Neural progenitor cell (in vitro differentiated cells): Measurements from ENCODE around the gene SET. TPM values are rescaled to one million over a fixed set of nuclear protein-coding genes. Genes with fewer than 3 reads are reported as not detected.

Source experiments
- DNase-seq: peaks from one replicate; pipeline ENCODE4 v3.0.0-alpha.2; 2016; ENCODE audit warnings: low spot score
- H2AFZ ChIP-seq: fragments of 200-600 bp; sonication (generic); replicated peaks from 2 replicates; pipeline ENCODE4 v1.6.1; 2016; ENCODE audit warnings: antibody characterized with exemption
- H3F3A ChIP-seq: fragments of 200-600 bp; sonication (generic); 2 replicates; pipeline ENCODE4 v1.6.1; 2016; ENCODE audit warnings: antibody characterized with exemption, low read depth
- H3K27ac ChIP-seq: fragments of 200-600 bp; sonication (generic); 2 replicates; pipeline ENCODE4 v1.5.1; 2016; ENCODE audit warnings: mild to moderate bottlenecking
- H3K27me3 ChIP-seq: fragments of 200-600 bp; sonication (generic); 2 replicates; pipeline ENCODE4 v1.6.1; 2016; ENCODE audit warnings: mild to moderate bottlenecking, moderate library complexity
- H3K36me3 ChIP-seq: fragments of 200-600 bp; sonication (generic); 2 replicates; pipeline ENCODE4 v1.5.1; 2016
- H3K4me1 ChIP-seq: fragments of 200-600 bp; sonication (generic); 2 replicates; pipeline ENCODE4 v1.6.1; 2016; ENCODE audit warnings: mixed run types
- H3K4me2 ChIP-seq: fragments of 200-600 bp; sonication (generic); 2 replicates; pipeline ENCODE4 v1.6.1; 2016
- H3K4me3 ChIP-seq: fragments of 200-600 bp; sonication (generic); 2 replicates; pipeline ENCODE4 v1.5.1; 2016
- H3K79me2 ChIP-seq: fragments of 200-600 bp; sonication (generic); 2 replicates; pipeline ENCODE4 v1.6.1; 2016; ENCODE audit warnings: low read depth
- H3K9ac ChIP-seq: fragments of 200-600 bp; sonication (generic); 2 replicates; pipeline ENCODE4 v1.6.1; 2016
- H3K9me3 ChIP-seq: fragments of 200-600 bp; sonication (generic); 2 replicates; pipeline ENCODE4 v1.5.1; 2016; ENCODE audit warnings: low read depth
- H4K20me1 ChIP-seq: fragments of 200-600 bp; sonication (generic); 2 replicates; pipeline ENCODE4 v1.6.1; 2016; ENCODE audit warnings: low read depth
- H3K27ac Mint-ChIP-seq: 3 replicates; pipeline ENCODE4 v1.8.0; 2021; ENCODE audit warnings: mixed read lengths
- H3K27me3 Mint-ChIP-seq: 2 replicates; pipeline ENCODE4 v1.8.0; 2022; ENCODE audit warnings: low read depth, mild to moderate bottlenecking, inconsistent platforms, moderate library complexity, mixed read lengths; ENCODE audit not compliant: insufficient read depth
- H3K36me3 Mint-ChIP-seq: 3 replicates; pipeline ENCODE4 v1.8.0; 2021; ENCODE audit warnings: mixed read lengths
- H3K4me1 Mint-ChIP-seq: 3 replicates; pipeline ENCODE4 v1.8.0; 2021; ENCODE audit warnings: mixed read lengths
- H3K4me3 Mint-ChIP-seq: 3 replicates; pipeline ENCODE4 v1.8.0; 2021; ENCODE audit warnings: mild to moderate bottlenecking, moderate library complexity, mixed read lengths
- H3K9me3 Mint-ChIP-seq: 3 replicates; pipeline ENCODE4 v1.8.0; 2020; ENCODE audit warnings: mixed read lengths
- EZH2 ChIP-seq: fragments of 200-600 bp; sonication (generic); IDR thresholded peaks from 2 replicates; pipeline ENCODE4 v1.6.1; 2017; ENCODE audit warnings: antibody characterized with exemption, mild to moderate bottlenecking, moderate library complexity
- EZH2phosphoT487 ChIP-seq: fragments of 200-600 bp; sonication (generic); IDR thresholded peaks from 2 replicates; pipeline ENCODE4 v1.6.1; 2017; ENCODE audit warnings: antibody characterized with exemption
- total RNA-seq: library from RNA; depleted of rRNA; stranded (reverse); fragments of >200 nt; gene quantifications from 2 replicates; pipeline ENCODE4 v1.2.3, GENCODE V29; 2015; ENCODE audit warnings: low replicate concordance
- TF ChIP-seq, protein P1 (sequence below): fragments of 200-600 bp; sonication (generic); IDR thresholded peaks from 2 replicates; pipeline ENCODE4 v1.5.1; 2017; ENCODE audit warnings: antibody characterized with exemption, mild to moderate bottlenecking

The SET gene
- total RNA-seq, 1 donor from 2014 or later: 1,683 TPM

GRCh38 chr9:128653908-128654307, 35.1 kb upstream of the SET start:
- H3K4me3 ChIP-seq: no peak overlapping the region
- Mint-ChIP-seq H3K9me3 (no peaks in the 10 kb centered on the region), H3K4me1 (peaks cover 17% of the 10 kb centered on the region), H3K36me3 (peaks cover 14% of the 10 kb centered on the region), H3K27me3 (peaks cover 4% of the 10 kb centered on the region), H3K27ac (no peak overlapping the region), H3K4me3 (peak overlapping the region; percentile 76)
- H3K36me3 ChIP-seq: no peaks in the 10 kb centered on the region
- peaks cover 15% of the 10 kb centered on the region for H3F3A ChIP-seq
- peaks cover 3% of the 10 kb centered on the region for H4K20me1 ChIP-seq
- H3K79me2 ChIP-seq: peaks cover 50% of the 10 kb centered on the region
- no peak overlapping the region for H3K27ac ChIP-seq
- H3K4me2 ChIP-seq: no peak overlapping the region
- DNase-seq: no peak
- no peaks in the 10 kb centered on the region for H3K9me3 ChIP-seq
- TF ChIP-seq EZH2phosphoT487: no peak
- H3K4me1 ChIP-seq: peaks cover 3% of the 10 kb centered on the region
- no peak overlapping the region for H2AFZ ChIP-seq
- H3K27me3 ChIP-seq: no peaks in the 10 kb centered on the region
- no peak overlapping the region for H3K9ac ChIP-seq

DNA sequence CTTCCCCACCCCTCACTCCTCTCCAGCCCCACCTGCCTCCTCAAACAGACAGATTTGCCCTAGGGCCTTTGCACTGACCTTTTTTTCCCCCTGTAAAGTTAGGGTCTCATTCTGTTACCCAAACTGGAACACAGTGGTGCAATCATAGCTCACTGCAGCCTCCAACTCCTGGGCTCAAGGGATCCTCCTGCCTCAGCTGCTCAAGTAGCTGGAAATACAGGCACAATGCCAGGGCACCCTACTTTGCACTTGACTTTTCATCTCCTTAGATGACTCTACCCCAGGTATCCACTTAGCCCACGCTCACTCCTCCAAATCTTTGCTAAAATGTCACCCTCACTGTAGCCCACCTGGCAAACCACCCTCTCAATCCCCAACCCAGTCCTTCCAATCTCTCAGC, 34.5 kb upstream of the SET start:
- H2AFZ ChIP-seq: no peak overlapping the region
- H4K20me1 ChIP-seq: no peaks in the 10 kb centered on the region
- peak overlapping the region; percentile 76 for H3K4me3 Mint-ChIP-seq
- no peaks in the 10 kb centered on the region for H3K36me3 ChIP-seq
- H3K9me3 ChIP-seq: no peaks in the 10 kb centered on the region
- no peaks in the 10 kb centered on the region for H3K9me3 Mint-ChIP-seq
- peaks cover 44% of the 10 kb centered on the region for H3K79me2 ChIP-seq
- peaks cover 13% of the 10 kb centered on the region for H3K4me1 Mint-ChIP-seq
- no peak for DNase-seq
- H3K9ac ChIP-seq: no peak overlapping the region
- peaks cover 3% of the 10 kb centered on the region for H3K4me1 ChIP-seq
- peaks cover 4% of the 10 kb centered on the region for H3K27me3 Mint-ChIP-seq
- peaks cover 15% of the 10 kb centered on the region for H3F3A ChIP-seq
- H3K27ac ChIP-seq: no peak overlapping the region
- TF ChIP-seq EZH2phosphoT487 (no peak), EZH2 (no peak)
- TF ChIP-seq, protein P1, sequence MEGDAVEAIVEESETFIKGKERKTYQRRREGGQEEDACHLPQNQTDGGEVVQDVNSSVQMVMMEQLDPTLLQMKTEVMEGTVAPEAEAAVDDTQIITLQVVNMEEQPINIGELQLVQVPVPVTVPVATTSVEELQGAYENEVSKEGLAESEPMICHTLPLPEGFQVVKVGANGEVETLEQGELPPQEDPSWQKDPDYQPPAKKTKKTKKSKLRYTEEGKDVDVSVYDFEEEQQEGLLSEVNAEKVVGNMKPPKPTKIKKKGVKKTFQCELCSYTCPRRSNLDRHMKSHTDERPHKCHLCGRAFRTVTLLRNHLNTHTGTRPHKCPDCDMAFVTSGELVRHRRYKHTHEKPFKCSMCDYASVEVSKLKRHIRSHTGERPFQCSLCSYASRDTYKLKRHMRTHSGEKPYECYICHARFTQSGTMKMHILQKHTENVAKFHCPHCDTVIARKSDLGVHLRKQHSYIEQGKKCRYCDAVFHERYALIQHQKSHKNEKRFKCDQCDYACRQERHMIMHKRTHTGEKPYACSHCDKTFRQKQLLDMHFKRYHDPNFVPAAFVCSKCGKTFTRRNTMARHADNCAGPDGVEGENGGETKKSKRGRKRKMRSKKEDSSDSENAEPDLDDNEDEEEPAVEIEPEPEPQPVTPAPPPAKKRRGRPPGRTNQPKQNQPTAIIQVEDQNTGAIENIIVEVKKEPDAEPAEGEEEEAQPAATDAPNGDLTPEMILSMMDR: no peak
- no peak overlapping the region for H3K27ac Mint-ChIP-seq
- H3K4me3 ChIP-seq: no peak overlapping the region
- peaks cover 11% of the 10 kb centered on the region for H3K36me3 Mint-ChIP-seq
- no peaks in the 10 kb centered on the region for H3K27me3 ChIP-seq
- H3K4me2 ChIP-seq: no peak overlapping the region

GRCh38 chr9:128656416-128657343, 32.3 kb upstream of the SET start, which contains the start of gene DYNC2I2:
TSS of gene DYNC2I2 (minus strand) at chr9:128656847. CDS start at chr9:128656726, 121 bp downstream.
- H3K4me3 Mint-ChIP-seq: peak within 1 kb of the TSS; percentile 91
- Histone ChIP-seq H3F3A (peaks cover 15% of the 10 kb centered on the region), H3K79me2 (peaks cover 44% of the 10 kb centered on the region), H3K4me2 (peak within 1 kb of the TSS; percentile 71), H3K36me3 (no peaks in the 10 kb centered on the region), H2AFZ (peak within 1 kb of the TSS; percentile 85), H3K27me3 (no peaks in the 10 kb centered on the region), H3K4me1 (peaks cover 3% of the 10 kb centered on the region), H3K27ac (peak within 1 kb of the TSS; percentile 99), H3K4me3 (peak within 1 kb of the TSS; percentile 70), H3K9me3 (no peaks in the 10 kb centered on the region), H3K9ac (peak within 1 kb of the TSS; percentile 92), H4K20me1 (no peaks in the 10 kb centered on the region)
- H3K9me3 Mint-ChIP-seq: no peaks in the 10 kb centered on the region
- peaks cover 13% of the 10 kb centered on the region for H3K4me1 Mint-ChIP-seq
- peaks cover 11% of the 10 kb centered on the region for H3K36me3 Mint-ChIP-seq
- peaks cover 4% of the 10 kb centered on the region for H3K27me3 Mint-ChIP-seq
- peak; percentile 99 for DNase-seq
- peak within 1 kb of the TSS; percentile 100 for H3K27ac Mint-ChIP-seq
- no peak for TF ChIP-seq EZH2phosphoT487
- TF ChIP-seq, protein P1: peak; percentile 9

DNA sequence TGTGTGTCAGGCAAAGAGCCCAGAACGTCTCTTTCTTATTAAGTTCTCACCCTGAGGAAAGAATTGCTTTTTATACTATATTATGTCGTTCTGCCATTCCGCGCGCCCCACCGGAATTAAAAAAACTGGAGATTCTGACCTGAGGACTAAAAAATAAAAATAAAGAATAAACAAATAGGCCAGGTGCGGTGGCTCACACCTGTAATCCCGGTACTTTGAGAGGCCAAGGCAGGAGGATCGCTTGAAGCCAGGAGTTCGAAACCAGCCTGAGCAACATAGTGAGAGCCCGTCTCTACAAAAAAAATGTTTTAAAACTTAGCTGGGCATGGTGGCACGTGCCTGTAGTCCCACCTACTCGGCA, 31.7 kb upstream of the SET start:
- Mint-ChIP-seq H3K27ac (peak overlapping the region; percentile 100), H3K27me3 (peaks cover 4% of the 10 kb centered on the region), H3K4me3 (peak overlapping the region; percentile 91), H3K9me3 (no peaks in the 10 kb centered on the region), H3K4me1 (peaks cover 13% of the 10 kb centered on the region), H3K36me3 (peaks cover 9% of the 10 kb centered on the region)
- no peaks in the 10 kb centered on the region for H3K36me3 ChIP-seq
- H3K27me3 ChIP-seq: no peaks in the 10 kb centered on the region
- H3K9ac ChIP-seq: no peak overlapping the region
- DNase-seq: no peak
- H3K9me3 ChIP-seq: no peaks in the 10 kb centered on the region
- H3K27ac ChIP-seq: peak overlapping the region; percentile 99
- TF ChIP-seq EZH2 (no peak), EZH2phosphoT487 (no peak)
- TF ChIP-seq, protein P1: no peak
- no peaks in the 10 kb centered on the region for H4K20me1 ChIP-seq
- peak overlapping the region; percentile 85 for H2AFZ ChIP-seq
- H3K79me2 ChIP-seq: peaks cover 39% of the 10 kb centered on the region
- H3F3A ChIP-seq: peaks cover 15% of the 10 kb centered on the region
- H3K4me2 ChIP-seq: peak overlapping the region; percentile 71
- H3K4me3 ChIP-seq: no peak overlapping the region
- H3K4me1 ChIP-seq: peaks cover 3% of the 10 kb centered on the region
